SIG-M5 treated with dmso at 0.1 percent for 504 hours (cell line): ENCODE data around the gene OR2G3.
A peak's percentile ranks its signal among the peaks of the same experiment; 100 is the strongest.

Experiments
- DNase-seq: peaks from one replicate; lab custom pipeline; 2025; ENCODE audit not compliant: unreplicated experiment; lab: John Stamatoyannopoulos, UW

The OR2G3 gene

DNA sequence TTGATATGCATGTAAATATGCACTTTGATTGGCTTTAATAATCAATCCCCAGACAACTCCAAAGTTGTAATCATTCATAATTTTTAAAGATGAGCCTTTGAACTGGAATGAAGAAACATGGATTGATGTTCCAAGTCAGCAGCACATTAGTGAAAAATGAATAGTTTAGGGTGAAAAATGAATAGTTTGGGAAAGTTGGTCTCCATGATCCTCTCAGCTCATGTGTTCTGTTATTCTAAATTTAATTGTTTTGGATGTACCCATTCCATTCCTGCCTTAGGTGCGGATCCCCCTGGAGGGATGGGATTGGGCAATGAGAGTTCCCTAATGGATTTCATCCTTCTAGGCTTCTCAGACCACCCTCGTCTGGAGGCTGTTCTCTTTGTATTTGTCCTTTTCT lies at the start of gene OR2G3:
TSS of gene OR2G3 (plus strand) at position 301 of the 400 bp plus-strand sequence. CDS start at position 301, 0 bp downstream.
- no peak for DNase-seq

DNA sequence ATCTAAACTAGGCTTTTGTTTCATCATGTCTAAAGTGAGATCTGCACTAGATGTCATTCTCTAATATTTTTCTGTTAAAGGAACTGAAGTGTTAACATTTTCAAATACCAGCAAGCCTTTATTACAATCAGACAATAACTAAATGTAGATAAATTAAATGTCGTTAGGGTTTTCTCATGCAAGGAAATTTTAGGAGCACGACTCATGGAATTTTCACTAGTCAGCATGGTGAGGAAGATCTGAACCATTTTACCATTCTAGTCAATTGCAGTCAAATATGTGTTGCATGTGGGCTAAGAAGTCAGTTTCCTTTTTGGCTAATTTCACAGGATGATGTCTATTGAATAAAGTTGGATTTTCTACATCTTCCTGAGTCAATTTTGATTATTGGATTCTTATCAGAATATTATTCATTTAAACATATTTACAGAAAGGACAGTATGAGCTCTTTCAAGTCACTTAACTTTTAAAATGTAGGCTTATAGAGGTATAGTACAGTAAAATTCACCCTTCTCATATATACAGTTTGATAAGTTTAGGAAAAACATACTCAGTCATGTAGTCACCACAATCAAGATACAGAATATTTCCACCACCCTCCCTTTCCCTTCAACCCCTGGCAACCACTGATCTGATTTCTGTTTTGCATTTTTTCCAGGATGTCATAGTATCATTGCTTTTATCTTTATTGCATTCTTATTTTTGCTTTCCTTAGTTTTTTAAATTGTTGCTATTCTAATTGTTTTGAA lies 47.3 kb upstream of the OR2G3 start:
- no peak for DNase-seq

DNA sequence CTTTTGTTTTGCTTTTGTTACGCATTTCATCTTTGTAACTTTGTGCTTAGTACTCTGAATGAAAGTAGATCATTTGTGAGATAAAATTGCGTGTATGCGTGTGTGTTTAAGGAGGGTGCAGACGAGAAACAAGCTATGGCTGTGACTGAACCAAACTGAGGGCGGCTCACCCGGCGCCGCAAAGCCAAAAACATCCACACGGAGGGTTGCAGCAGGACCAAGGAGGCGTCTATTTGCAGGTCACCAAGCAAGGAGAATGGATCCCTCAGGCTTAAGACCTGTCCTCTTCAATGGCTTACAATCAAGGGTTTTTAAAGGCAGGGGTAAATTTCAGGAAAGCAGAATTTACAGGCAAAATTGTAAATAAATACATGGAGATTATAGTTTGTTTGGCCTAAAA lies 43.7 kb upstream of the OR2G3 start:
- no peak for DNase-seq

DNA sequence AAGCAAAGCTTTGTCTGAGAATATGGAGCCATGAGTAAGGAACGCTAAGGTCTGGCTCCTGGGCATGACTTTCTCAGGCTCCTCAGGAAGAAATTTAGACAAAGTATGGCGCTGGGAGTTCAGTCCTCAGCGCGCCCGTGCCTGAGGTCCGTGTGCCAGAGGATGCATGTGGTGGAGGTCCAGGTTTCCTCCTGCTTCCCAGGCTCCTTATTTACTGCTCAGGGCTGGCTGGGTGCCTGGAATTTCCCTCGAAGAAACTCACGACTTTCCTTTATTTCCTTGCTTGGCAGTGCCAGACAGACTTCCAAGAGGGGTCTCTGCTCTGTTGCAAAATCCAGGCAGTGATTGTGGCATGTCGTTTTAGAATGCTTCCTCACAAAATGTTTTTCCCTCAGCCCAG lies 43.2 kb upstream of the OR2G3 start:
- DNase-seq: no peak

DNA sequence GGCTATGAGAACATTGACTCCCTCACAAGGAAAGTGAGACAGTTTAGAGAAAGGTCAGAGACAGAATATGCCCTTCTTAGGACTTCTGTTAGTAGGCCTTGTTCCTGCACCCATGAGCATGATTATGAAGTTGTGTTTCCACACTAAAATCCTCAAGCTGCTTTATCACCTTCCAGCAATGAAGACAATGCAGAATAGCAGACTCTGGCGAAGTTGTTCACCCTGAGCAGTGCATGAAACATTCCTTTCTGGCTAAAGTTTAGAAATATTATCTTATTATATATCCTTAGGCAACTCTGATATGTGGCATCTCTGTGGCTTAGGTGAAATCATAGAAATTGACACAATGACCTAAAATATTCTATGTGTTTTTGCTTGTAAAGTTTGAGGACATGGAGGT lies 31.1 kb upstream of the OR2G3 start:
- no peak for DNase-seq

DNA sequence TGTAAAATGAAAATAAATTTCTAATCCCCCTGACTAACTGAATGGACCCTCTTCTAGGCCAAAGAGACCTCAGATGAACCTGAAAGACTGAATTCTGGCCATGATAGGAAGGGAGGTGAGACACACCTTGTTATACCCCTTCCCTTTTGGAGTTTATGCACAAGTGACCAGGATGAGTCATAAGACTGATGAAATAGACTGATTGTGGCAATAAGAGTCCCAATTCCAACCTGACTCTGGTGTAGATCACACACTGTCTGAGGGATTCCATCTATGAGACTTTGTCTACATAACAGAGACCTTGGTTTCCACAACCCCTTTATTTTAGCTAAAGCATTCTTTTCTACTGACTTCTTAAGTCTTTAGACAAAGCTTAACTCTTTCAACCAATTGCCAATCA lies 30.7 kb upstream of the OR2G3 start:
- peak; percentile 9 for DNase-seq

DNA sequence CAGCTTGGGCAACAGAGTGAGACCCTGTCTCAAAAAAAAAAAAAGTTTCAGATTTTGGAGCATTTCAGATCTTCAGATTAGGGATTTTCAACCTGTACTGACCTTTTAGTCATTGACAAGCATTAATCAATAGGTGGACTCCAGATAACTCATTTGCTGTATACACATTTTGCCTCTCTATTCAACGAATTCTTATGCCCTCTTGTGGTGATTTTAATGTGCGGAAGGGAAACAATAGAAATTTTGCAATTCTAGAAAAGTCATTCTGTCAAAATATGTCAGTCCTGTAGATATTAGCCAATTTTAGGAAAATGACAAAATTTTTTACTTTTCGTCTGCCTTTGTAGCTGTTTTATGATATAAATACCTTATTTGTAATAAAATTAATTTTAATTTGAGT lies 28.9 kb upstream of the OR2G3 start:
- DNase-seq: peak; percentile 80

DNA sequence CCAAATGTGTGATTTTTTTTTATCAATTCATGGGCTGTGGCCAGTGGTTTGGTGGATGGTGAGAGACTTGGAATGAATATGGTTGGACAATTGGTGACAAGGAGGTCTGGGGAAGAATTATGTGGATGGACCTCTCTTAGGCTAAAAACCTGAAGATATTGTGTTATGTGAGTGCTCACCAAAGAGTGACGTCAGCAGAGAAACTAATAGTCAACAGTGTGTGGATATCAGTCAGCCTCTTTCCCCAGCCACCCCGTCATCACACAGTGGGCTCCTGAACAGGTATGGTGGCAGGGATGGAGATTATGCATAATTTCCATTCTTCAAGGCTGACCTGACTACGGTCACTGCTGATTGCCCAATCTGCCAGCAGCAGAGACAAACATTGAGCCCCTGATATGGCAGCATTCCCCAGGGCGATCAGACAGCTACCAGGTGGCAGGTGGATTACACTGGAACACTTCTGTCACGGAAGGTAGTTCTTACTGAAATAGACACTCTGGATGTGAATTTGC lies 26.4 kb upstream of the OR2G3 start:
- DNase-seq: no peak

DNA sequence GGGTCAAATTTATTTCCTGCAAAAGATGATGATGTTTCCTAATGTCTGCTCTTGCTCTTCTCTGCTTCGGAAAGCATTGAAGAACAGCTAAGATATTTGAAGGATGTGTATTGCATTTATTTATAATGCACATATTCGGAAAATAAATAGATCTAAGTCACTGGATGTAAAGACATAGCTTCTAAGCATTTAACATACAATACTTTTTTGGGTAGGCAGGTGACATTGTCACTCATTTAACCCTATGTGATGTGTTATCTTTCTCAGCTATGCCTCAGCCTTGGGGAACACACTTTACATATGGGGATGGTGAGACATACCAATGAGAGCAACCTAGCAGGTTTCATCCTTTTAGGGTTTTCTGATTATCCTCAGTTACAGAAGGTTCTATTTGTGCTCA lies 17.3 kb upstream of the OR2G3 start, which contains the start of gene OR2G2:
TSS of gene OR2G2 (plus strand) at position 301 of the 400 bp plus-strand sequence. CDS start at position 301, 0 bp downstream.
- no peak for DNase-seq

DNA sequence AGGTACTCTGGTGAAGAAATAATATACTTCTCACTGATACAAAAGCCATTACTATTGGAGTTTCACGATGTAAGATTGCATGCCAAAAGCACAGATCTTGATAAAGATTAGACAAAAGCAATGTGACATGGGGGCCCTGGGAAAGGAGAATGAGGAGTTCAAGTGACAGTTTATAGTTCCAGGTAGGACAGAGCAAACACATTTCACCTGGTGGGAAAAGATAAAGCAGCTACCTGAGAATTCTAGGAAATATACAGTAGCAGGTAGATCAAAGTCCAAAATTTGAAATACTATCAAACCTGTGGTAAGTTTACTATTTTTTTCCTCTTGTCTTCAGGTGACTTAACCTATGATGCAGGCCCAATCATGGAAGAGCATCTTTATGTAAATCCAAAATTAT lies 8.0 kb downstream of the OR2G3 start:
- no peak for DNase-seq

DNA sequence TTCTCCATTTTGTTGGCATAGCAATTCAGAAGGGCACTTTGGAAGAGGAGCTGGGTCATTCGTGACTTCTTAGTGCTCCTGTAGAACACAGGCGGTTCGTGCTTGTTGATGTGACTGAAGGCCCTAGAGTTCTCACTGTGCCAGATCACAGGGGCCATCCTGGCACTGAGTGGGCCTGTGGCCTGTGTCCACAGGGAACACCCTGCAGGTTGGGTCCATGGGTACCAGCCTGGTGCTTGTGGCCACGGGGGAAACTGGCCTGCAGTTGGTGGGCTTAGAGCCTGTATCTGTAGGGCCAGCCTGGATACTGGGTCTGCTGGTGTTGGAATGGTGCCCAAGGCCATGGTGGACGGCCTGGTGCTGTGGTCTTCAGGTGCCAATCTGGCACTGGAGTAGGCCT lies 9.2 kb downstream of the OR2G3 start:
- DNase-seq: no peak

DNA sequence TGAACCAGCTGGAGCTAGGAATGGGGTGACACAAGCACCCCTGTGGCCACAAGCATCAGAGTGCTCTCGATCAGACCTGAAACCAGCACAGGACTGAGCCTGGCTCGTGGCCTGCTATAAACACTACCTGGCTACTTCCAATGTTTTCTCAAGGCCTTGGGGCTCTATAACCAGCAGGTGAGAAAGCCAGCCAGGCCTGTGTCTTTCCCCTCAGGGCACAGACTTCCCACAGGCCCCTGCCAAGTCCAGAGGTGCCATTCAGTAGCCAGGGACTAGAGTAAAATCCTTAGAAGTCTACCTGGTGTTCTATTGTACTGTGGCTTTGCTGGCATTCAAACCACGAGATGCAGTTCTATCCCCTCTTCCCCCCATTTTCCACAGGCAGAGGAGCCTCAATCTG lies 22.6 kb downstream of the OR2G3 start:
- DNase-seq: no peak

DNA sequence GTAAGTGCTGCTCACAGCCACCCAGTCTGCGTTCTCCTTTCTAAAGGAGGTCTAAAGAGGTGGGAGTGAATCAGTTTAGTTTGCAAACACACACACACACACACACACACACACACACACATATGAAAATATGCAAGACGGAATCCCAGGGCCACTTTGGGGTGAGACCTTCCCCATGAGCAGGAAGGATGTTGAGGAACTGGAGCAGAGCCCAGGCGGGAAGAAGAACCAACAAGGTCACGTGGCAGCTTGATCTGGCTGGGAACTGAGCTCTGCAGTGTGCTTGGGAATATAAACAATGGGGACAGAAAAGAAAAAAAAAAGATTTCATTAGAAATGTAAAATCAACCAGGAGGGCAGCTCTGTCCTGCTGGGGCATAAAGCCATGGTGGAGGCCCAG lies 32.6 kb downstream of the OR2G3 start:
- DNase-seq: no peak

DNA sequence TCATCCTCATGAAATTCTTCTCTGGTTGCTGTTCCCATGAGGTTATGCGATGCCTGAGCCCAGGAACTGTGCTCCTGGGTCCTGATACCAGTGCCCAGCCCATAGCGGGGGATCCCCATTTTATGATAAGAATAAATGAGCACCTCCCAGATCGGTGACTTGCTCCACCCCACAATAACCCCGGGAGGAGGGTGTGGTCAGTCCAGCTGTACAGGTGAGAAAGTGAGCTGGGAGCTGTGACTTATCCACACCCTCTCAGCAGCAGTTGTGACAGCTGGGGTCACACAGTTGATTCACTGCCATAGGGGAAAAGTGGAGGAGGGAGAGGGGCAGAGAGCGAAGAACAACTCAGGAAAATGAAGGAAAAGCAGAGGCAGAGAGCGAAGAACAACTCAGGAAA lies 33.4 kb downstream of the OR2G3 start:
- DNase-seq: no peak

DNA sequence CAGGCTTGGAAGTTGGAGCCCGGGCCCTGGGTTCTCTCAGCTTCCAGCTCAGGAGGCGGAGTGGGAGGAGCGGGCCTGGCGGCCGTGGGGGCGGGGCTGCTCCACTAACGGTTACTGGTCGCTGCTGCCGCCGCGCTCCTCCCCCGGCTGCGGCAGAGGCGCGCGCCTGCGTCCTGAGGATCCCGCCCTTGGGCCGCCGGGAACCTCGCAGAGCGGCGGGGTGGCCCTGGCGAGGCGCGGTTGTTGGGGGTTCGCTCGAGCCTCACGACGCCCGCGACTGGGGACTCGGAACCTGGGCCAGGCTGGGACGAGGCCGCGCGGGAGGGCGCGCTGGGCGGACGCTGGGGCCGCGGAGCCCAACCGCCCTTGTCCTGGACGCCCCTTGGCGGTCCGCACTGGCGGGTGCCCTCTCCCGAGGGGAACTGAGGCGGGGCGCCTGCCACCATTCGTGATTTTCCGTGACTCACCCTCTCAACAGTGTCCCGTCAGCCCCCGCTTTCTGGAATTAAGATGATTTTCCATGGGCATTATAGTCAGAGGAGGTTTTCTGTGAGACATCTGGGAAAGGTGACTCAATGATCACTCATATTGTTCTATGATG lies 34.1 kb downstream of the OR2G3 start:
- DNase-seq: no peak

DNA sequence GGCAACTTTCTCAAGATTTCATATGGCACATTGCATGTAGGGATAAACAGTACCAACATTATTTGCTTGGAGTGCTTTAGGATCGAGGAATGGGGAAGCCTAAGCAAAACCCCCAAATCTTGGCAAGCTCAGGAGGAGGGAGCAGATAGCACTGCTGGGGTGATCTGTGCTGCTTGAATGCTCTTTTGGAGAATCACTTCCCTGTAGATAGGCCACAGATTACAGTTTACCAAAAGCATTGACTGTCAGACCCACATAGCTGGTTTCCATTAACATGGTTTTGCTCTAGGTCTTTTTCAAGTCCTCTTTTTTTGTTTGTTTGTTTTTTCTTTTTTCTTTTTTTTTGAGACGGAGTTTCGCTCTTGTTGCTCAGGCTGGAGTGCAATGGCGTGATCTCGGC lies 37.4 kb downstream of the OR2G3 start:
- DNase-seq: no peak

DNA sequence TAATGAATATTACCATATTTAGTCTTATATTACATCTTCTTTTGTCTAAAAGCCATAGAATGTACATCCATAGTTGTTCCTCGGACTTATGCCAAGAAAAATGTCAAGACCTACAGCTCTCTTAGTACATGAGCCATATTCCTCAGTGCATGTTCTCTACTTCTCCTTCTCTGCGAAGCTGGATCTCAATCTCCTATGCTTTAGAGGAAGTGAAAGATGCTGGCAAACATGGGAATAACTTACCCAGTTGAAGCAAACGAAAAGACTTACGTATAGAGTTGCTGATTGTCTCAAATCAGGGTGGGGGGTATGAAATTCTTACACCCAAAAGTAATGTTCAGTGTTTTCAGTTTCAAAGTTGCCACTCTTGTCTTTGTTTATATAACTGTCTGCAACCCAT lies 41.5 kb downstream of the OR2G3 start:
- DNase-seq: peak; percentile 64

DNA sequence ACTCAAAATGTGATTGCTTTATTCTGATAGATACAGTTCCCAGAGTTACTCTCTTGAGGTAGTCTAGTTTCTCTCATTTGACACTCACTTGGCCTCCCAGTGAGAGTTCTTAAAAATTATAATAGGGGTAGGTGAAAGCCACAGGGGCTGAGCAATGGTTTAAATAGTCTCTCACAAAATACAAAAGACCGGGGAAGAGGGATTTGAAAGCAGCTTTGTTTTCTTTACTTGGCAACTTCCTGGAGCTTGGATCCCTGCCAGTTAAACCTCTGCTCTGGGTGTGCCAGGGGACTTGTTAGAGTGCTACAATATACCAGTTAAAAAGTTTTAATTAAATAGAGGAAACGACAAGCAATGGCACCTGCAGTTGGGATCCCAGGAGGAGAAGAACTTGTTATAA lies 42.5 kb downstream of the OR2G3 start:
- no peak for DNase-seq

DNA sequence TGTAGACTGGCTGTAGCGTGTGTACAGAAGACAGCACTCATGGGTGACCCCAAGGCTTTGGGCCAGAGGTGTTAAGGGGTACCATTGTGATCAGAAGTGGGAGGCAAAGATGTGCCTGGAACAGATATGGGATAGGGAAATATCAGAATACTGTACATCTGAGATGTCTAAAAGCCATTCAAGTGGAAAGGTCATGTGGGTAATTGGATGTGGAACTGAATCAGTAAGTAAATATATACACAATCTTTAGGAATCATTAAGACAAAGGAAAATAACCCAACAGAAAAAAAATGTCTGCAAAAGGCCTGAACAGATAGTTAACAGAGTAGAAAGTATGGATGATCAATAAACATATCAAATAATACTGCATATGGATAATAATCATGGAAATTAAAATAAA lies 47.7 kb downstream of the OR2G3 start:
- DNase-seq: no peak
